Activated T-cell treated with anti-CD3 and anti-CD28 coated beads for 24 hours (primary cell): ENCODE results near the gene PDK3.

ENCODE experiments used
- DNase-seq: peaks from one replicate; pipeline ENCODE4 v3.0.0-alpha.2; 2020; ENCODE audit warnings: low read depth

PDK3 gene

DNA sequence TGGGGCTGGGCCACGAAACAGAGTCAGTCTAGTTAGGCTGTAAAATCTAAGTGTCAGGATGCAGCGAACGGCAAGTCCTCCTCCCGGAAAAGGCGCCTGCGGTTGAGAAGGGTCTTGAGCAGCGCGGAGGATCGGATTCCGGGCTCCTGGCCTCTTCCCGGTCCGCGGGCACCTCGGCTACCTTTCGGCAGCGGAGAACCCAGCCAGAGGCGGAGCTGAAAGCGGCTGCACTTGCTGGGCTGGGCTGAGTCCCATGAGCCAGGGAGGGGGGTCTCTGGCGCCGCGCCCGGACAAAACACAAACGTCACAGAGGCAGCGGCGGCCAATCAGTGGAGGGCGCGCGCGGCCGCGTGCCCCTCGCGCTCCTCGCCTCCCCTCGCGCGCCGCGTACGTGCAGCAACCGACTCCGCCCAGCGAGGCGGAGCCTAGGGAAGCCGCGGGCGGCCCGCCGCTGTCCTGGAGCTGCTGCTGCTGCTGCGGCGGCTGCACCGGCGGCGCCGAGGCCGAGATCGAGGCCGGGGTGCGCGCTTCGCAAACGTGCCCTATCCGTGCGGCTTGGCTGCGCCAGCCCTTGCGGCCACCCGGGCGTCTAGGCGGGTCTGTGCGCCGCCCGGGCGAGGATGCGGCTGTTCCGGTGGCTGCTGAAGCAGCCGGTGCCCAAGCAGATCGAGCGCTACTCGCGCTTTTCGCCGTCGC is at the start of gene PDK3:
TSS of gene PDK3 (plus strand) at position 451 of the 696 bp plus-strand sequence. CDS start at position 621, 170 bp downstream.
- DNase-seq = peak; percentile 77

GRCh38 chrX:24415921-24416320 is 49.2 kb upstream of the PDK3 start:
- DNase-seq = no peak

- DNase-seq = no peak
These were observed 41.1 kb upstream of the PDK3 start for GRCh38 chrX:24423960-24424359.

- no peak for DNase-seq
These were observed 40.1 kb upstream of the PDK3 start for GRCh38 chrX:24424948-24425347.

DNA sequence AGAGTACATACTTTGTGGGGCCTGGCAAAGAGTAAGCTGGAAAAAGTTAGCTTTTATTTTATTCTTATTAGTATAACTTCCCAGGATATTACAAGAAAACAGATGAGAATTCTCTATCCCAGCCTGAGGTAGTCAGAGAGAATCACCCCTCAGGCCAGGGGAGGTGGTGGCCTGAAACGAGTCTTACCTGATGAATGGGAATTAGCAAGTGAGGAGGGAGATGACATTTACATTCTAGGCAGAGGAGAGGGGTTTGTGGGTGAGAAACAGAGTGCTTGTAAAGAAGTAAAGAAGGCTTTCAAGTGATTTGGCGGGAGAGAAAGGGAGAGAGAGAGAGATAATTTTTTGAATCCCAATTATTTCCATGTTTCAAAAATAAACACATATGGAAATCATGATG is 39.3 kb upstream of the PDK3 start:
- DNase-seq = no peak

GRCh38 chrX:24426340-24426913 is 38.7 kb upstream of the PDK3 start:
- no peak for DNase-seq

DNA sequence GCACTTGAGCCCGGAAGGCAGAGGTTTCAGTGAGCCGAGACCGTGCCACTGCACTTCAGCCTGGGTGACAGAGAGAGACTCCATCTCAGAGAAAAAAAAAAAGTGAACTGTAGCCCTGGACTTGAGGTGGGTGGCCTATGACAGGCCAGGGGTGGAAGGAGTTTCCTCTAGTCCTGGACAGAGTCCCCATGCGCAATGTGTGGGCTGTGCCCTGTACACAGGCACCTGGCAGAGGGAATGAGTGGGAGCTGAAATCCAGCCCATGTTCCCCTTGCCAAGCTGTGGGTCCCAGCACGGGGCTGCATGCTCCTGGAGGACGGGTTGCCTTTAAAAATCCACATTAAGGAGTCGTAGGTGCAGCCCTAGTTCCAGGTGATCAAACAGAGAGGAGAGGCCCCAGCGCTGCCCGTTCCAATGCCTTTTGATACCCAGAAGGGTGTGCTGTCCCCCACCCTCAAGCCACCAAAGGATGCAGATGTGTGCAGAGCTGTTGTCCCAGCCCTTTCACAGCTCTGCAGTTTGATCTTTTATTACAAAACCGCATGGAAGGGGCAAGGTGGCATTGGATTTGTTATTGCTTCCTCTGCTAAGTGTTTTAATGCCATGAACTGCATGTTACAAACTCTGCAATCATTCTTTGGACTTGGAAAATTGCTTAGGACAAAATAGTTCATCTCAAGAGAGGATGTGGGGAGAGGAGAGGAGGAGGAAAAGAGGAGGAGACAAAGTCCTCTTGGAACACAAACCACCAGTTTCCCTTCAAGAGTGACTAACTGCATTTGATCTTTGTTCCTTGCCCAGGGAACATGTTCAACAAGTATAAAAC is 38.0 kb upstream of the PDK3 start:
- no peak for DNase-seq

GRCh38 chrX:24427747-24428019 is 37.4 kb upstream of the PDK3 start:
- DNase-seq = no peak

GRCh38 chrX:24428516-24428915 is 36.6 kb upstream of the PDK3 start:
- DNase-seq = no peak

GRCh38 chrX:24435060-24435459 is 30.0 kb upstream of the PDK3 start:
- DNase-seq = no peak

DNA sequence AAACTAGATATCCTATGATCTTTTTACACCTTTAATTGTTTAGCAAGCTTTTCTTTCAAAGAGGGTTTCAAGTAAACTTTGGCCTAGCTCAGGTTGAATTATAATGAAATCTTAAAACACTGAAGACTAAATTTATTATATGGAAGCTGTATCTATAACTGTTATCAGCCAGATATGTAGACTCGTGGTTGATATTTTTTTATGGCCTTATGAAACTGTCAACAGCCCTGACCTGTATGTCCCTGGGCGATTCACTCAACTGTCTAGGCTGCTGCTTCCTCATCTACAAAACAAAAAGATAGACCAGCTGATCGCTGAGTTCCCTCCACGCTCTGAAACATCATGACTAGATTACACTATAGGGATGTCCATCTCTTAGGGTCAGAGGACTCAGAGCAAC is 21.2 kb upstream of the PDK3 start:
- DNase-seq = no peak

- no peak for DNase-seq
These were observed 20.4 kb upstream of the PDK3 start for GRCh38 chrX:24444645-24445044.

- DNase-seq = no peak
These were observed 16.3 kb upstream of the PDK3 start for GRCh38 chrX:24448762-24449250.

DNA sequence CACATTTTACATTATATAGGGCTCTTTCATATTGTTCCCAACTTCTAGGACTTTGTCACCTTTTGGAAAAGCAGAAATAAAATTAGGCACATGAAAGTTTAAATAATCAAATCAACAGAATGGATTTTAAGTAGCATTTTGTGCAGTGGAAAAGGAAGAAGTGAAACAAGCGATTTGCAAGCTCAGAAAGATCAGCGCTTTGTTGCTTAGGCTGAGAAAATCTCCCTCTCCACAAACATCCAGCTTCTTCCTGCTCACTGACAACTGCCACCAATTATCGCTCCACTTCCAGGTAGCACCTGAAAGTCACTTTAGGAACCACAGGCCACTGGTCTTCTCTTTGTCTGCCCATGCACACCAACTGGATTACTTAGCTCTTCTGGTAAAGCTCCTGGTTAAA is 2.0 kb upstream of the PDK3 start:
- no peak for DNase-seq

GRCh38 chrX:24464498-24464835 is 619 bp upstream of the PDK3 start:
- no peak for DNase-seq

GRCh38 chrX:24465532-24465865 is 413 bp downstream of the PDK3 start:
- DNase-seq = no peak

DNA sequence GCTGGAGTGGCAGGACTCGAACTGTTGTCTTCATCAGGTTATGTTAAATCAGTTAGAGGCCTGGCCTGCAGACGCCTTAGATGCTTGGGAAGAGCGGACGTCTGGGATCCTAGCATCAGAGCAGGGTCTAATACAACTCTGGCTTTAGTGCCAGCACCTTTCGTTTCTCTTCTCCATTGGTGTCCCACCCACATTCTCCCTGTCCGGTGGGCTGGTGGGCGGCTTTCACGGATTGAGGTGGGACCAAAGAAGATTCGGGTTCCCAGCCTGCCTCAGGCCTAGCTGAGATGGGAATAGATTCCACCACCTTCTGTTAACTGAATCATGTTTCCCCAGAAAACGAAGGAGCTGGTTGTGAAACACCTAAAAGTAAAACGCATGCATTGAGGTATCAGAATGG is 939 bp downstream of the PDK3 start:
- no peak for DNase-seq

GRCh38 chrX:24468245-24468644 is 3.2 kb downstream of the PDK3 start:
- DNase-seq = no peak

- DNase-seq = no peak
These were observed 6.7 kb downstream of the PDK3 start for GRCh38 chrX:24471808-24472207.

GRCh38 chrX:24475480-24475879 is 10.4 kb downstream of the PDK3 start:
- DNase-seq = no peak

- no peak for DNase-seq
These were observed 13.4 kb downstream of the PDK3 start for GRCh38 chrX:24478509-24478908.

GRCh38 chrX:24479924-24480323 is 14.8 kb downstream of the PDK3 start:
- DNase-seq = peak; percentile 51

- DNase-seq = no peak
These were observed 15.3 kb downstream of the PDK3 start for GRCh38 chrX:24480400-24480865.
